Transverse colon (tissue), 4 donors: ENCODE data around the gene DCST1.

Source experiments
- CTCF ChIP-seq, 5 experiments: fragments of 200-600 bp in 3 of 5; fragments of 450-650 bp in 2 of 5; sonication (generic) in 3 of 5; IDR thresholded peaks; 1 replicate in 2 of 5; 2 replicates in 3 of 5; pipeline ENCODE4 v1.5.1; 2016 to 2017; ENCODE audit warnings: antibody characterized with exemption in 5 of 5, inconsistent platforms in 3 of 5, mild to moderate bottlenecking in 2 of 5, moderate library complexity in 1 of 5
- EP300 ChIP-seq: sonication (generic); formaldehyde crosslinking; IDR thresholded peaks from one replicate; pipeline ENCODE4 v1.6.1; 2017; ENCODE audit warnings: antibody characterized with exemption, low read depth
- POLR2A ChIP-seq: fragments of 450-650 bp; IDR thresholded peaks from one replicate; pipeline ENCODE4 v1.6.1; 2016; ENCODE audit warnings: antibody characterized with exemption, mild to moderate bottlenecking, moderate library complexity
- POLR2AphosphoS5 ChIP-seq, 3 donors: sonication (generic); formaldehyde crosslinking; IDR thresholded peaks; one replicate each; pipeline ENCODE4 v1.6.1; 2016; ENCODE audit warnings: antibody characterized with exemption in 3 of 3

GRCh38 chr1:155082301-155083051 lies 48.9 kb downstream of the DCST1 start:
- TF ChIP-seq POLR2AphosphoS5 (IDR thresholded peaks at IDR 0.05) (no peak), EP300 (no peak), CTCF (IDR thresholded peaks at IDR 0.05) (no peak), POLR2A (no peak)
